MG63 (cell line): Measurements from ENCODE around the gene MSL3B. TPM values are rescaled to one million over a fixed set of nuclear protein-coding genes. Genes with fewer than 3 reads are reported as not detected.

Experiments used
- DNase-seq: peaks from one replicate; pipeline ENCODE4 v3.0.0-alpha.2; 2020
- H3K27me3 ChIP-seq: fragments of 250-450 bp; sonication (Bioruptor Pico); 2 replicates; pipeline ENCODE4 v1.5.1; 2020; ENCODE audit warnings: mild to moderate bottlenecking, moderate library complexity
- H3K36me3 ChIP-seq: fragments of 250-450 bp; sonication (Bioruptor Pico); 2 replicates; pipeline ENCODE4 v1.5.1; 2020; ENCODE audit warnings: mild to moderate bottlenecking, moderate library complexity
- H3K4me3 ChIP-seq: fragments of 250-450 bp; sonication (Bioruptor Pico); 2 replicates; pipeline ENCODE4 v1.5.1; 2020; ENCODE audit warnings: mild to moderate bottlenecking, moderate library complexity
- H3K9me3 ChIP-seq: fragments of 250-450 bp; sonication (Bioruptor Pico); 2 replicates; pipeline ENCODE4 v1.5.1; 2020; ENCODE audit warnings: mild to moderate bottlenecking, moderate library complexity
- total RNA-seq: library from RNA; depleted of rRNA; stranded (reverse); fragments of >200 nt; shearing (Covaris generic); gene quantifications from 2 replicates; pipeline ENCODE4 v1.2.3, GENCODE V29; 2014; ENCODE audit warnings: low replicate concordance; rRNA removed

Gene MSL3B

DNA sequence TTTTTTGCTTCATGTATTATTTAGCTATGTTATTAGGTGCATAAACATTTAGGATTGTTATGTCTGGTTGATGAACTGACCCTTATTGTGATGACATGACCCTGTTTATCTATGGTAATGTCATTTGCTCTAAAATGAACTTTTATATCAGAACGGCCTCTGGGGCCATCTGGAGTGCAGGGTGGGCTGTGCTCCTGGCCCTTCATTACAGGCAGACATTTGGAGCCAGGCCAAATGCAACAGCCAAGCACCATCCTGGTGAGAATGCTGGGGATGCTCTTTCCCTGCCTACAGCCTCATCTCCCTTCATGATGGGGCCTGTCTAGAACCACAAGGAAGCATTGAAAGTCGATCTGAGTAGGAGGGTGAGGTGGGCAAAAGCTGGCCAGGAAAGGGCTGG is 51.9 kb downstream of the MSL3B start:
- Histone ChIP-seq H3K36me3 (no peaks in the 10 kb centered on the region), H3K9me3 (no peaks in the 10 kb centered on the region), H3K27me3 (no peaks in the 10 kb centered on the region), H3K4me3 (no peak overlapping the region)
- no peak for DNase-seq

DNA sequence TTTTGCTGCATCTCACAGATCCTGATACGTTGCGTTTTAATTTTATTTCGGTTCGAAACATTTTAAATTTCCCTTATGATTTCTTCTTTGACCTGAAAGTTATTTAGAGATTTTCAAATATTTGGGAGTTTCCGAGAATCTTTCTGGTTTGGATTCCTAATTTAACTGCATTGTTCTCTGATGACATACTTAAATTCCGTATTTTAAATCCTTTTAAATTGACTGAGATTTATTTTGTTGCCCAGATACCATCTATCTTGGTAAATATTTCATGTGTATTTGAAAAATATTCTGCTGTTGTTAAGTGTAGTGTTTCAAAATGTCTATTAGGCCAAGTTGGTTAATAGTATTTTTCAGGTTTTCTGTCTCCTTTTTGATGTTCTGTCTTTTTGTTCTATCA is 52.3 kb downstream of the MSL3B start:
- Histone ChIP-seq H3K36me3 (no peaks in the 10 kb centered on the region), H3K4me3 (no peak overlapping the region), H3K27me3 (no peaks in the 10 kb centered on the region), H3K9me3 (no peaks in the 10 kb centered on the region)
- no peak for DNase-seq

Other genes with a start within 250 kb of the MSL3B start
- 0.27 and 0.33 TPM in 2 replicates for gene UGT1A10, start 231.9 kb downstream of the MSL3B start, total RNA-seq
- gene UGT1A9, start 196.5 kb downstream of the MSL3B start, total RNA-seq: not detected in 2 replicates
- gene UGT1A7, start 186.5 kb downstream of the MSL3B start, total RNA-seq: 0.10 TPM in 1 of 2 replicates, not detected in the other
- gene UGT1A6, start 175.5 kb downstream of the MSL3B start, total RNA-seq: 0.20 and 0.35 TPM in 2 replicates
- not detected in 2 replicates for gene UGT1A5, start 155.5 kb downstream of the MSL3B start, total RNA-seq
- not detected in 2 replicates for gene UGT1A4, start 149.7 kb downstream of the MSL3B start, total RNA-seq
- gene UGT1A3, start 139.3 kb downstream of the MSL3B start, total RNA-seq: not detected in 2 replicates
- gene UGT1A1, start 108.1 kb downstream of the MSL3B start, total RNA-seq: not detected in 2 replicates
- gene MROH2A, start 90.1 kb downstream of the MSL3B start, total RNA-seq: not detected in 2 replicates
- gene HJURP, start 13.9 kb downstream of the MSL3B start, total RNA-seq: 59.1 and 67.1 TPM in 2 replicates
- gene TRPM8, start 49.0 kb upstream of the MSL3B start, total RNA-seq: not detected in 2 replicates
- not detected in 2 replicates for gene SPP2, start 182.3 kb upstream of the MSL3B start, total RNA-seq